Kidney (tissue), 14 donors: Measurements from ENCODE around the gene IGSF23. TPM values are rescaled to one million over a fixed set of nuclear protein-coding genes. Genes with fewer than 3 reads are reported as not detected.
A peak's percentile ranks its signal among the peaks of the same experiment; 100 is the strongest.

Experiments used
- DNase-seq, 5 donors: peaks; one replicate each; pipeline ENCODE4 v3.0.0-alpha.2; 2013 to 2020
- FAIRE-seq: peaks from 2 replicates; lab custom pipeline; 2012; peaks lifted over from hg19 to GRCh38; lab: Jason Lieb, UNC
- H3K27ac ChIP-seq, 2 donors: one replicate each; pipeline ENCODE4 v1.7.0; 2013; ENCODE audit warnings: low read depth in 2 of 2, low read length in 2 of 2, inconsistent platforms in 1 of 2
- H3K27me3 ChIP-seq: one replicate; pipeline ENCODE4 v1.7.1; 2013; ENCODE audit warnings: low read length, inconsistent platforms; ENCODE audit not compliant: control insufficient read depth, insufficient read depth
- H3K36me3 ChIP-seq, 3 donors: one replicate each; pipeline versions ENCODE4 v1.7.0 to v1.7.1; 2013; ENCODE audit warnings: low read length in 3 of 3, control low read depth in 1 of 3, inconsistent platforms in 1 of 3; ENCODE audit not compliant: insufficient read depth in 3 of 3, control insufficient read depth in 2 of 3
- H3K4me1 ChIP-seq, 3 donors: one replicate each; pipeline versions ENCODE4 v1.7.0 to v1.7.1; 2013; ENCODE audit warnings: low read length in 3 of 3, inconsistent platforms in 1 of 3, low read depth in 1 of 3; ENCODE audit not compliant: control insufficient read depth in 2 of 3, insufficient read depth in 2 of 3
- H3K4me3 ChIP-seq, 3 donors: one replicate each; pipeline versions ENCODE4 v1.7.0 to v1.8.1; 2013; ENCODE audit warnings: low read length in 3 of 3, control low read depth in 1 of 3, inconsistent platforms in 1 of 3
- H3K9ac ChIP-seq, 3 donors: one replicate each; pipeline versions ENCODE4 v1.7.0 to v1.7.1; 2013; ENCODE audit warnings: low read length in 3 of 3, control low read depth in 1 of 3, inconsistent platforms in 1 of 3
- H3K9me3 ChIP-seq, 3 donors: one replicate each; pipeline versions ENCODE4 v1.7.0 to v1.7.1; 2013; ENCODE audit warnings: low read length in 3 of 3, control low read depth in 1 of 3, inconsistent platforms in 1 of 3; ENCODE audit not compliant: control insufficient read depth in 2 of 3, insufficient read depth in 1 of 3
- CTCF ChIP-seq: IDR thresholded peaks from 3 replicates; pipeline ENCODE4 v1.5.1; 2012; ENCODE audit warnings: mild to moderate bottlenecking, moderate library complexity, borderline replicate concordance; ENCODE audit not compliant: insufficient read depth; ENCODE audit errors: extremely low read depth
- intact Hi-C: fragments of 100-400 bp; cut with DNase I; formaldehyde crosslinking; loops from one replicate; pipeline ENCODE4 v1.11.1; 2022
- polyA plus RNA-seq: library from polyadenylated mRNA; stranded (reverse); fragments of 350-450 nt; fragmentation: Illumina TruSeq; extraction: RNeasy Lipid Tissue Mini Kit (QIAGEN cat#74804); gene quantifications from one replicate; pipeline ENCODE4 v1.2.3, GENCODE V29; 2014; ENCODE audit warnings: low read depth, low replicate concordance; ENCODE audit not compliant: insufficient read depth
- total RNA-seq: library from RNA; stranded (reverse); fragmentation: NEBNext Ultra II Directional; extraction: Animal tissue kit (Norgen Biotek cat#: 25700); gene quantifications from one replicate; pipeline ENCODE4 v1.2.1, GENCODE V29; 2021
- donor health status: control.
- donor health status: control.
- donor health status: control.
- donor health status: control.
- donor health status: control.
- donor health status: DM: yes; HTN: yes; CAD: no.
- donor health status: Normal renal cell carcinoma (clear cell type).

Gene IGSF23
- total and polyA plus RNA-seq, 2 donors from 2014 or later, result not detected

- Histone ChIP-seq H3K9ac (no peak overlapping the region), H3K4me3 (no peak overlapping the region), H3K27ac (no peak overlapping the region), H3K9me3 (no peaks in the 10 kb centered on the region), H3K27me3 (no peaks in the 10 kb centered on the region), H3K36me3 (no peaks in the 10 kb centered on the region), H3K4me1 (peaks cover 5 to 6% (median 6%) of the 10 kb centered on the region in 3 donors)
- TF ChIP-seq CTCF, result no peak
- FAIRE-seq (no peak), DNase-seq (peak in 3 of 5 donors; percentile 34 to 68 (median 42))
- intact Hi-C loops, result loop anchor here (5.0 kb wide), 1 partner anchor 83 kb away; no protein-coding TSS in a partner anchor
Measured at GRCh38 chr19:44574186-44574950, 39.0 kb upstream of the IGSF23 start.

GRCh38 chr19:44575116-44575700 is 38.2 kb upstream of the IGSF23 start:
- DNase-seq (no peak), FAIRE-seq (no peak)
- TF ChIP-seq CTCF, result no peak
- Histone ChIP-seq H3K4me1 (peaks cover 5 to 6% (median 6%) of the 10 kb centered on the region in 3 donors), H3K9me3 (no peaks in the 10 kb centered on the region), H3K27me3 (no peaks in the 10 kb centered on the region), H3K9ac (no peak overlapping the region), H3K4me3 (no peak overlapping the region), H3K27ac (no peak overlapping the region), H3K36me3 (no peaks in the 10 kb centered on the region)
- intact Hi-C loops, result no loop called here

GRCh38 chr19:44576843-44577565 is 36.4 kb upstream of the IGSF23 start:
- H3K36me3 ChIP-seq, result no peaks in the 10 kb centered on the region
- H3K27ac ChIP-seq, result no peak overlapping the region
- intact Hi-C loops, result no loop called here
- FAIRE-seq (no peak), DNase-seq (peak in 1 of 5 donors; percentile 43)
- H3K27me3 ChIP-seq, result no peaks in the 10 kb centered on the region
- no peak overlapping the region for H3K9ac ChIP-seq
- no peak overlapping the region for H3K4me3 ChIP-seq
- peaks cover 0 to 5% (median 3%) of the 10 kb centered on the region in 3 donors for H3K4me1 ChIP-seq
- no peaks in the 10 kb centered on the region for H3K9me3 ChIP-seq
- peak; percentile 55 for TF ChIP-seq CTCF
